Effector memory CD4-positive, alpha-beta T cell (primary cell): ENCODE measurements around the gene MEIS1.
A peak's percentile ranks its signal among the peaks of the same experiment; 100 is the strongest.

Experiments
- DNase-seq, 3 donors: peaks; one replicate each; pipeline ENCODE4 v3.0.0-alpha.2; 2020
- H3K27ac ChIP-seq: 2 replicates; pipeline ENCODE4 v1.7.0; 2013; ENCODE audit warnings: mild to moderate bottlenecking, low read length, moderate library complexity; ENCODE audit not compliant: insufficient read depth, poor library complexity, severe bottlenecking
- H3K27me3 ChIP-seq: replicated peaks from 2 replicates; pipeline ENCODE4 v1.7.0; 2013; ENCODE audit warnings: mild to moderate bottlenecking, low read length; ENCODE audit not compliant: insufficient read depth, control insufficient read depth, poor library complexity, severe bottlenecking
- H3K36me3 ChIP-seq: 2 replicates; pipeline ENCODE4 v1.7.0; 2013; ENCODE audit warnings: mild to moderate bottlenecking, low read length, moderate library complexity; ENCODE audit not compliant: control insufficient read depth, insufficient read depth
- H3K4me1 ChIP-seq: 2 replicates; pipeline ENCODE4 v1.7.0; 2013; ENCODE audit warnings: low read length, mild to moderate bottlenecking; ENCODE audit not compliant: control insufficient read depth, insufficient read depth, poor library complexity, severe bottlenecking
- H3K4me3 ChIP-seq: 2 replicates; pipeline ENCODE4 v1.7.0; 2013; ENCODE audit warnings: low read length, low read depth, mild to moderate bottlenecking; ENCODE audit not compliant: insufficient read depth, poor library complexity, severe bottlenecking
- H3K9me3 ChIP-seq: 2 replicates; pipeline ENCODE4 v1.7.0; 2013; ENCODE audit warnings: mild to moderate bottlenecking, low read length, moderate library complexity; ENCODE audit not compliant: control insufficient read depth

Gene MEIS1

GRCh38 chr2:66431846-66432587 is 2.9 kb upstream of the MEIS1 start:
- no peaks in the 10 kb centered on the region for H3K9me3 ChIP-seq
- H3K27ac ChIP-seq, result no peak overlapping the region
- peaks cover 18% of the 10 kb centered on the region for H3K27me3 ChIP-seq
- peaks cover 20% of the 10 kb centered on the region for H3K4me1 ChIP-seq
- DNase-seq, result no peak
- H3K36me3 ChIP-seq, result no peaks in the 10 kb centered on the region
- no peak overlapping the region for H3K4me3 ChIP-seq

GRCh38 chr2:66432801-66433694 is 1.9 kb upstream of the MEIS1 start:
- no peak for DNase-seq
- H3K27me3 ChIP-seq, result peaks cover 18% of the 10 kb centered on the region
- H3K9me3 ChIP-seq, result no peaks in the 10 kb centered on the region
- H3K27ac ChIP-seq, result no peak overlapping the region
- no peak overlapping the region for H3K4me3 ChIP-seq
- no peaks in the 10 kb centered on the region for H3K36me3 ChIP-seq
- H3K4me1 ChIP-seq, result peaks cover 20% of the 10 kb centered on the region

- Histone ChIP-seq H3K4me3 (no peak overlapping the region), H3K4me1 (peaks cover 20% of the 10 kb centered on the region), H3K36me3 (no peaks in the 10 kb centered on the region), H3K27me3 (peaks cover 18% of the 10 kb centered on the region), H3K27ac (no peak overlapping the region), H3K9me3 (no peaks in the 10 kb centered on the region)
- no peak for DNase-seq
Measured at GRCh38 chr2:66433695-66433944, 1.3 kb upstream of the MEIS1 start.

- Histone ChIP-seq H3K4me1 (peaks cover 20% of the 10 kb centered on the region), H3K36me3 (no peaks in the 10 kb centered on the region), H3K4me3 (peak overlapping the region; percentile 13), H3K27ac (no peak overlapping the region), H3K9me3 (no peaks in the 10 kb centered on the region), H3K27me3 (peaks cover 21% of the 10 kb centered on the region)
- DNase-seq, result no peak
Measured at GRCh38 chr2:66433945-66434678, 813 bp upstream of the MEIS1 start.

- H3K4me3 ChIP-seq, result no peak overlapping the region
- H3K4me1 ChIP-seq, result peaks cover 20% of the 10 kb centered on the region
- no peaks in the 10 kb centered on the region for H3K9me3 ChIP-seq
- H3K27me3 ChIP-seq, result peaks cover 31% of the 10 kb centered on the region
- H3K36me3 ChIP-seq, result no peaks in the 10 kb centered on the region
- no peak overlapping the region for H3K27ac ChIP-seq
- DNase-seq, result no peak
Measured at GRCh38 chr2:66435549-66435875, 587 bp downstream of the MEIS1 start.

GRCh38 chr2:66435963-66436362 is 1.0 kb downstream of the MEIS1 start:
- Histone ChIP-seq H3K4me1 (peaks cover 20% of the 10 kb centered on the region), H3K4me3 (no peak overlapping the region), H3K9me3 (no peaks in the 10 kb centered on the region), H3K27ac (no peak overlapping the region), H3K27me3 (peaks cover 32% of the 10 kb centered on the region), H3K36me3 (no peaks in the 10 kb centered on the region)
- no peak for DNase-seq

- peaks cover 20% of the 10 kb centered on the region for H3K4me1 ChIP-seq
- H3K36me3 ChIP-seq, result no peaks in the 10 kb centered on the region
- H3K27me3 ChIP-seq, result peaks cover 32% of the 10 kb centered on the region
- H3K27ac ChIP-seq, result no peak overlapping the region
- no peaks in the 10 kb centered on the region for H3K9me3 ChIP-seq
- DNase-seq, result no peak
- no peak overlapping the region for H3K4me3 ChIP-seq
Measured at GRCh38 chr2:66436581-66437001, 1.7 kb downstream of the MEIS1 start.

GRCh38 chr2:66437109-66437690 is 2.3 kb downstream of the MEIS1 start:
- peaks cover 20% of the 10 kb centered on the region for H3K4me1 ChIP-seq
- H3K36me3 ChIP-seq, result no peaks in the 10 kb centered on the region
- peaks cover 32% of the 10 kb centered on the region for H3K27me3 ChIP-seq
- no peak overlapping the region for H3K27ac ChIP-seq
- no peak overlapping the region for H3K4me3 ChIP-seq
- no peak for DNase-seq
- H3K9me3 ChIP-seq, result no peaks in the 10 kb centered on the region

GRCh38 chr2:66437691-66438497 is 3.0 kb downstream of the MEIS1 start:
- Histone ChIP-seq H3K4me3 (no peak overlapping the region), H3K4me1 (peaks cover 18% of the 10 kb centered on the region), H3K27ac (no peak overlapping the region), H3K27me3 (peaks cover 28% of the 10 kb centered on the region), H3K36me3 (no peaks in the 10 kb centered on the region), H3K9me3 (no peaks in the 10 kb centered on the region)
- DNase-seq, result no peak
